Caki2 (cell line): ENCODE data around the gene PKDREJ. TPM values are rescaled to one million over a fixed set of nuclear protein-coding genes. Genes with fewer than 3 reads are reported as not detected.

Source experiments
- DNase-seq: peaks from one replicate; pipeline ENCODE4 v3.0.0-alpha.2; 2015; ENCODE audit warnings: low read depth
- in situ Hi-C: cut with HindIII; loops from 2 replicates; pipeline ENCODE4 v1.10.0; 2016; ENCODE audit warnings: low sequenced_read_pairs, low pct_unique_long_range_greater_than_20kb, mixed read lengths
- total RNA-seq: library from RNA; depleted of rRNA; stranded (reverse); fragments of >200 nt; shearing (Covaris generic); gene quantifications from 2 replicates; pipeline ENCODE4 v1.2.3, GENCODE V29; 2014; ENCODE audit warnings: low replicate concordance

PKDREJ gene
- total RNA-seq, 1 experiment from 2014 or later: not detected

DNA sequence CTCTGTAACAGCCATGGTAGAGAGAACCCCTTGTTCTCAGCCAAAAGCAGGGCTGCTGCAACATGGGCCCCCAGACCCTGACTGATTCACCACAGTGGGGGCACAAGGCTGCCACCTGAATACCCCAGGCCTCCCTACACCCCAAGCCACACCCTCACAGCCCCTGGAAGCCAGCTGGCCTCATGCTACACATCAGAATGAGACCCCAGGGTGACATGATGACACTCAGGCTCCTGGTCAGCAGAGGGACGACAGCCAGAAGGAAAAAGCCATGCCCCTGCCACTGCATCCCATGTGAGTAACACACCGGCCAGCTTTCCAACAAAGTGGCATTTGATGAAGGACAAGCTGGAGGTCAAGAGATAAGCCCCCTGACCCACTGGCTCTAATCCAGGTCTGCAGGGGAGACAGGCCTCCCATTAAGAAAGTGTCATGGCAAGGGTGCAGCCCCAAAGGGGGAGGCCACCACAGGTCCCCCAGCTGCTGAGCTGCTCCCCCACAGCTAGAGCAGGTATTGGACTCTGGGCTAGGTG is 15.6 kb downstream of the PKDREJ start:
- no peak for DNase-seq
- in situ Hi-C loops: no loop called here

DNA sequence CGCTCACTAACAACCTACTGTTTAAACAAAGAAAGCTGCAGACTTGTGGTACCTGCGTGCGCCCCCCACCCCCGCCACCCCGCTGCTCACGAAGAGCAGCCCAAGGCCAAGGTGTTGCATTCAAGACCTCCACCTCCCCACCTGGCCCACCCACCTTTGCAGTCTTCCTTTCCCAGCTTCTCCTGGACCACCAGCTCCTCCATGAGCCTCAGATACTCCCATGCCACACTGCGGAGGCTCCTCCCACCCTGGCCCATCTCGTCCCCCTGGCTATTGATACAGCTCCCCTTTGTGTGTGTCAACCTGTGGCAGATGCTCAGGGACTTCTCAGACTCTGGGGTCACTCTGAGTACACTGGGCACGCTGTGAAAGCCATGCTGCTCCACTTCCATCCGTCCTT is 17.0 kb downstream of the PKDREJ start:
- in situ Hi-C loops: no loop called here
- no peak for DNase-seq

DNA sequence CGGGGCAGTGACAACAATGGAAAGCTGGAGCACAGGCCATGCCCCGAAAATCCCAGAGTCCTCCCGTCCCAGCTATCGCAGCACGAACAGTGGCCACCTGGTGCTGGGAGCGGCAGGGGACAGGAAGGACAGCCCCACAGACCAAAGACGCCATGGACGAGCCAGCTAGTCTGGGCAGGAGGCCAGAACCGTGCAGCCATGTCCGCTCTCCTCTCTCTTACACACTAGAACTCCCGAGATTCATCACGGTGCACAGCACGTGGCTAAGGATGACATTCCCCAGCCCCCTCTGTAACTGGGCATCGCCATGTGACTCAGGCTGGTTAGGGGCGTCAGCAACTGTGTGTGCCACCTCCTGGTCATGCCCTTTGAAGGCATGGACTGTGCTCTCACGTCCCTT is 17.6 kb downstream of the PKDREJ start:
- in situ Hi-C loops: no loop called here
- no peak for DNase-seq

DNA sequence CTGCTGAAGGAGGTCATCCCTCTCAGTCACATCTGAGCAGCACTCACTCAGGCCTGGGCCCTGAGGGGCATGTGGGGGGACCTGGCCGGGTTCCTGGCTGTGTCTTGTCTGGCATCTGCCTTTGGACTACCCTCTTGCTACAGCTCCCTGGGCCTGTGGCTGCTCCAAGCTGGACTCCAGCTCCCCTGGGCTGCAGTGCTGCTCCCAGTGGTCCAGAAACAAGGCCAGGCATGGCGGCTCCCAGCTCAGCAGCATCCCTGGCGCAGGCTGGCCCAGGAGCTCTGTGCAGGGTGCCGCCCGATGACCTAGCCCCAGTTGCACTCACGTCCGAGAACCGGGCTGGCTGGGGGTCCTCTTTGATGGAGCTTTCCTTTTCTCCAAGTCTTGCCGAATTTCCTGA is 18.4 kb downstream of the PKDREJ start:
- in situ Hi-C loops: no loop called here

DNA sequence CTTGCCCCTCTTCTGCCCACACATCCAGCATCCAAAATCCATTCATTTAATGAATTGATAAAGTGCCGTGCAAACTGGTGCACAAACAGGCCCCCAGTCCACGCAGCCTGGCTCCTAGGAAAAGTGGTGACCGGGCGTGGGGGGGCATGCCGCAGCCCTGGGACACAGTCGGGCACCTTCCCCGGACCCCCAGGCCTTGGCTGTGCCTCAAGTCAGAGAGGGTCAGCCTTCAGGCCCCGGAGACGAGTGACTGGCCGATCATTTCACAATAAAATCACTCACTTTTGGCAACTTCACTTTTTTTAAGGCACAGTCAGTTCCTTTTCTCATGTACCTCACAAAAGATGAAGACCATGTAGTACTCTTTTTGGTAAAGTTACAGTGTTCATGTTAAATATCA is 21.1 kb downstream of the PKDREJ start:
- in situ Hi-C loops: no loop called here
- no peak for DNase-seq

More for the DNA sequence above, 18.4 kb downstream of the PKDREJ start:
- DNase-seq: no peak

DNA sequence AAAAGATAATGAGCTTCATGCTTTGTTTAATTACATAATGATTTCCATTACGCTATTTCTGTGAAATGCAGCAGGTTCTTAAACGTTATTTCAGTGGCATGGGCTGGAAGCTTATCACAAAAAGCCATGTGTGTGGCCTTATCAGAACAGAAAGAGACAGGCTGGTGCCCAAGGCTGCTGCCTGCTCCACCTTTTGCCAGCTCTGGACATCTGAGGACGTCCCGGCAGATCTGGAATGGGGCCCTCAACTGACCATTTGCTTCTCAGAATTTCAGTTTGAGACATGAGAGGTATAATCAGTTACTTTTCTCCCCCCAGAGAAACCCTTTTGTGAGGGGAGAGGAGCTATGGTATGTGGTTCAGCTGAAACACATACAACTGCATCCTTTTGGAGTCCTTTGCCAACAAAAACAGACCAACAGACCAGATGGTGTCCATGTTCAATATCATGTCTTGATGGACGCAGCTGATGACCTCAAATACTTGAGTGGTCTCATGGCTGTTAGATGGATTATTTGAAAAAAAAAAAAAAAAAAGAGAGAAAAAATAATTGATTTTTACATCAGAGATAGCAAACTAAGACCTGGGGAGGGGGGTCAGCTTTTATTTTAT is 21.6 kb downstream of the PKDREJ start:
- DNase-seq: no peak
- in situ Hi-C loops: no loop called here

GRCh38 chr22:46240907-46241306 is 22.2 kb downstream of the PKDREJ start:
- DNase-seq: no peak
- in situ Hi-C loops: no loop called here

- no peak for DNase-seq
- in situ Hi-C loops: no loop called here
Measured at GRCh38 chr22:46240506-46240905, 22.6 kb downstream of the PKDREJ start.

DNA sequence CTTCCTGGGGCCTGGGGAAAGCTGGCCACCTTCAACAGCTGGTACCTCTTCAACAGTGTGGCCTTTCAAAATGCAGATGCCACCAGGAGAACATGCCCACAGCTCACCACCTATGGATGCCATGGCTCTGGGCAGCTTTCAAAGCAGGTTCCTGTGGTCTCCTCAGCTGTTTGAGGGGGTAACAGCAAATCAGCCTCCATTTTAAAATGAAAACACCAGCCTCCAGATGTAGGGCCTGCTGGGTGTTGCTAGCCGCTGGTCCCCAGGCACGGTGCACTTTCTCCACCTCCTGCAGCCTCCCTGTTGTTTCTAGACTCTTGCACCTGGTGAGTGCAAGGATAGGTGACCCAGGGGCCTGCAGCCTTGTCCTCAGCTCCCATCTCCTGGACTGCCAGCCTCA is 23.1 kb downstream of the PKDREJ start:
- in situ Hi-C loops: no loop called here
- DNase-seq: no peak

DNA sequence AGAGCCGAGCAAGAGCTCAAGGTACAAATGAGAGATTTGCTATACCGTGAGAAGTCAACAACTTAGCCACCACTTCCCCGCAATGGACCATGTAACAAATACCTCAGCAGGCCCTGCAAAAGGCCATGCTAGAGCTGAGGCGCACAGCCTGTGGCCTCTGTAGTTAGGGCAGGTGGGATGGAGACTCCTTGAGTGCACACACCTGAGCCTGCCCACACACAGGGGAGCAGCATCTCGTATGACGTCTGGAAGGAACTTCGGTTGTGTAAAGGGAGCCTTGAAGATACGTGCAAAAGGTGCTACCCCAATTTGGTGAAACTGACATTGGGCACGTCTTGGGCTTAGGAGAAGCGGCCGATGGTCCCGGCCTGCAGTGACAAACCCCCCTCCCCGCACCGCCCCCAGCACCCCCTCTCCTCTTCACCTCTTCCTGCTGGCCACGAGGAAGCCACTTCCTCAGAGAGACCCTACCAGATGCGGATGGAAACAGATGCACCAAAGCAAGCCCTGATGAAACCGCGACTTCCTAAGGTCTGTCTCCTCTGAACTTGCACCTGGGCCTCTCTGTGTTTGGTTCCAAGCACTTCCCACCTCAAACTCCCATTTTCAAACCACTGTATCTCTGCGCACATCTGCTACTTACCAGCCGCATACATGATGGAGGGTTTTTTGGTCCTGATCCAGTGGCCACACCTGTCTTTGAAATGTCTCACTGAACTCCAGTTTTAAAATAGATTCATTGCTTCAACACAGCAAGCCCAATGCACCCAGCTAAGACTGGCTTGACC is 23.7 kb downstream of the PKDREJ start:
- DNase-seq: no peak
- in situ Hi-C loops: no loop called here

DNA sequence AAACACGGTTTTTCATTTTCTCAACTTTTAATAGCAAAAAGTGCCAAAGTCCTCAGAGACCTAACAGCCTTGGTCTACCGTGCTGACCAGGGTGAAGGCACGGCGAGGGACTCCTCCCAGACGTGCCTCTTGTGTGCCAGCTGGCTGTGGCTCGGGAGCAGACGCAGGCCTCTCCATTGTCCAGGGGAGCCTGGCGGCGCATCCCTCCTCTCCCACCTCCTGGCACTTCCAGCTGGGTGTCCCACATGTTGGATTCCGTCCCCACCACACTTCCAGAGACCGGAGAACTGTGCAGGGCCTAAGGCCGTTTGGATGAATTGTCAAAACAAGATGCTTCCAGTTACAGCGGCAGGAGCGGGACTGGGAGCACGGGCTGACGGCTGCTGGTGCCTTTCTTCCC is 24.6 kb downstream of the PKDREJ start:
- in situ Hi-C loops: no loop called here
- DNase-seq: no peak

DNA sequence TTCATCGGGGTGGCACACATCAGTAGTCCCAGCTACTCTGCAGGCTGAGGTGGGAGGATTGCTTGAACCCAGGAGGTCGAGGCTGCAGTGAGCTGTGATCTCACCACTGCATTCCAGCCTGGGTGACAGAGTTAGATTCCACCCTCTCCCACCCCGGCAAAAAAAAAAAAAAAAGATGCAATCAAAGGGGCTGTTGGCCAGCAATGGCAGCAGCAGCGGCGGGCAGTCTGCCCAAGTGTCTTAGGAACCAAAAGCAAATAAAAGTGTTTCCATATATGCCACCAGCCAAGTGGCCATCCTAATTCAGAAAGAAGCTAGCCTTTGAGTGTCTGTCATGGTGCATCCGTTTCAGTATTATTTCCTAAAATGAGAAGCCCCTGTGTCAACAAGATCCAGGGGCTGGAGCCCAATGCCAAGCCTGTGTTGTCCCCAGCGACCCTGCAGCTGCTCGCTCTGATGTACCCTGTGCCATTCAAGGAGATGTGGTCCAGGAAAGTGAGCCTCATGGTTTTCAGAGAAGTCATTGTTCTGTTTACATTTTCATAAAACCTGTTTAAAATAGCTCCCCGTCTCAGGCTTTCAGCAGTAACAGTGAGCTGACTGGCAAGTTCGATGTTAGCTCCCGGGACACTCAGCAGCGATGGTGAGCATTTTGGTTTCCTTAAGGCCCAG is 25.6 kb downstream of the PKDREJ start:
- in situ Hi-C loops: no loop called here
- no peak for DNase-seq

DNA sequence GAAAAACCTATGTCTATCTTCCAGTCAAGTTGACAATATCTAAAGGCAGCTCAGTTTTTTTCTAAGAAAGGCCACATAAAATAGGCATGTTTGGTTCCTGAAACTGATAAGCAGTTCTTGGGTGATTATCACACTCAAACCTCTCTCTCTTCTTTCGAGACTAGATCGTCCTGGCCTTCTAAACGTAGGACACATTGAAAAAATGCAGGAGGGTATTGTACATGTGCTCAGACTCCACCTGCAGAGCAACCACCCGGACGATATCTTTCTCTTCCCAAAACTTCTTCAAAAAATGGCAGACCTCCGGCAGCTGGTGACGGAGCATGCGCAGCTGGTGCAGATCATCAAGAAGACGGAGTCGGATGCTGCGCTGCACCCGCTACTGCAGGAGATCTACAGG is 28.2 kb downstream of the PKDREJ start:
- DNase-seq: no peak
- in situ Hi-C loops: no loop called here

DNA sequence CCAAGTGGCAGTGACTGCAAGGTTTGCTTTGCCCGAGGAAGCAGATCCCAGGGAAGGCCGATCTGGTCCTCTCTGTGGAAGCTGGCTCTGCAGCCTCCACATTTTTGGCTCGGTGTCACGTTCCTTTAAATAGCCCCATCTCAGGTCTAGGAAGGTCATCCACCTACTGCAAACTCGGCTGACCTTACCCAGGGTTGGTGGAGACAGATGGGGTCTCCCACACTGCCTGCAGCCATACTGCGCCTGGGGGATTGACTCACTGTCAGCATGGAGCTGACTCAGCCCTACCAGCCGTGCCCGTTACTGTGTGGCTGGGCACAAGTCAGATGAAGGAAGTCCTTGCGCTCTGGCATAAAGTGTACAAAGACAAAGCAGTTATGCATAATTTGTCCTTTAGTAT is 29.9 kb downstream of the PKDREJ start:
- in situ Hi-C loops: no loop called here
- no peak for DNase-seq

DNA sequence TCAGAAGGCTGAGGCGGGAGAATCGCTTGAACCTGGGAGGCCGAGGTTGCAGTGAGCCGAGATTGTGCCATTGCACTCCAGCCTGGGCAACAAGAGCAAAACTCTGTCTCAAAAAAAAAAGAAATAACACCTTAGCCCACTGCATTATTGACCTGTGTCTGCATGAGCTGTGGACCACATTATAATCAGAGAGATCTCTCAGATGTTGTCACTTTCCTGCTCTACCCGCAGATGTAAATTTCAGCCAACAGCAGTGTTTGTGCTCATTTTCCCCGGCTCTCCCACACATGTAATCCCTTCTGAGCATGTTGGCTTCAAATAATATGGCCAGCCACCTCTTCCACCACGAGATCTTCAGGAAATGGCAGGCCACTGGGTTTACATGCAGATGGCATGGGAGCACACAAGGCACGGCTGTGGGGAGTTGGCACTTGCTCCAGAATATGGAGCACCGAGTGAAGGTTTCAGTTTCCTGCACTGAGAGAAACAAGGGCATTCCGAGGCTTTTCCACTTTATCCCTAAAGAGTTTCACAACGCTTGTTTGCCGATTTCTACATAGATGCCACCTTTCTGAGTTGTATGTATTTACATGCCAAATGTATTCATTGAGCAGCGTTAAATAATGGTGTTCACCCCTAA is 32.8 kb downstream of the PKDREJ start:
- DNase-seq: no peak
- in situ Hi-C loops: no loop called here

DNA sequence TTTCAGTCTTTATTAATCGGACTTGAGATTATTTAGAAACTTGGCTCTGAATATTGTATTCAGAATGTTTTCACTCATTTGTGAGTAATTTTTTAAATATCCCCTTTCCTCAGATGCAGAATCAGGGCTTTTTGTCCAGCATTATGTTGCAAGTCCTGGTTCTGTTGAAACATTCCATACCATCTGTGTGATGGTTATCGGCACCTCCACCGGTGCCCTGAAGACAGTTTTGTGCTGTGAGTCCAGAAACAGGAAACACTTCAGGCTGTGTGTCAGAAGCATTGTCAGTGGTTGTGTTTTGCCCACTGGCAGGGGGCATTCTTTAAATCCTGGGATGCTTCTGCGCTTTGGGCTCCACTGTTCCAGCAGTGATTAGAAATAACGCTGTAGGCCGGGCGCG is 33.4 kb downstream of the PKDREJ start:
- DNase-seq: no peak
- in situ Hi-C loops: no loop called here

DNA sequence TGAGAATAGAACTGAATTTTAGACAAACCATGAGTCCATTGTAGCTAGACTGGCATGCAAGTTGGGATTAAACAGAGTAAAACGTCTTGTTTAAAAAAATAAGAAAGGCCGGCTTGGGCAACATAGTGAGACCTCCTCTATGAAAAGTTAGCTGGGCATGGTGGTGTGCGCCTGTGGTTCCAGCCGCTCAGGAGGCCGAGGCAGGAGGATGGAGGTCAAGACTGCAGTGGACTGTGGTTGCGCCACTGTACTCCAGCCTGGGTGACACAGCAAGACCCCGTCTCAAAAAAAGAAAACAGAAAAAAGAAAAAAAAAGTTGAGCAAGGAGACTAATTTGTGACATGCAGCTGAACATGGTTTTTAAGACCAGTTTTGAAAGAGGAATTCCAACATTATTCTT is 36.6 kb downstream of the PKDREJ start:
- in situ Hi-C loops: no loop called here

DNA sequence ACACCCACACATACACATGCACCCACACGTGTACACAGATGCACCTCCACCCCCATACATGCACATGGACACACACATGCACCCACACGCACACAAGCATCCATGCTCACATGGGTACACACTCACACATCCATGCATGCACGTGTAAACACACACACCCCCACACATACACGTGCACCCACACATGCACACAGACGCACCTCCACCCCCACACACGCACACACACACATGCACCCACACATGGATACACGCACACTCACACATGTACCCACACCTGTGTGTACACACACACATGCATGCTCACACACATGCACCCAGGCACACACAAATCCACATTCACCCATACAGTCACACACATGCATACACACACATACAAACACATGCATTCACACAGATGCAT is 37.5 kb downstream of the PKDREJ start:
- in situ Hi-C loops: no loop called here
- no peak for DNase-seq

More for the DNA sequence above, 36.6 kb downstream of the PKDREJ start:
- no peak for DNase-seq

GRCh38 chr22:46224898-46225290 is 38.2 kb downstream of the PKDREJ start:
- DNase-seq: no peak
- in situ Hi-C loops: no loop called here
